ENCODE measurements around the gene GET4.

GRCh38 chr7:917255-918117, 41.1 kb downstream of the GET4 start:
- TF ChIP-seq CTCF (IDR thresholded peaks at IDR 0.05) (no peak), EP300 (IDR thresholded peaks at IDR 0.05) (no peak), POLR2A (IDR thresholded peaks at IDR 0.05) (no peak)
